NCI-H187 (cell line): ENCODE data around the gene WDR91.
A peak's percentile ranks its signal among the peaks of the same experiment; 100 is the strongest.
"Not testable (repeated sequence)": the region's sequence is repeated elsewhere in the genome, so short reads cannot be mapped to it uniquely, and the experiment has no call there.

Experiments
- DNase-seq, 2 experiments: peaks; one replicate each; lab custom pipeline; 2025; lab: John Stamatoyannopoulos, UW

WDR91 gene

DNA sequence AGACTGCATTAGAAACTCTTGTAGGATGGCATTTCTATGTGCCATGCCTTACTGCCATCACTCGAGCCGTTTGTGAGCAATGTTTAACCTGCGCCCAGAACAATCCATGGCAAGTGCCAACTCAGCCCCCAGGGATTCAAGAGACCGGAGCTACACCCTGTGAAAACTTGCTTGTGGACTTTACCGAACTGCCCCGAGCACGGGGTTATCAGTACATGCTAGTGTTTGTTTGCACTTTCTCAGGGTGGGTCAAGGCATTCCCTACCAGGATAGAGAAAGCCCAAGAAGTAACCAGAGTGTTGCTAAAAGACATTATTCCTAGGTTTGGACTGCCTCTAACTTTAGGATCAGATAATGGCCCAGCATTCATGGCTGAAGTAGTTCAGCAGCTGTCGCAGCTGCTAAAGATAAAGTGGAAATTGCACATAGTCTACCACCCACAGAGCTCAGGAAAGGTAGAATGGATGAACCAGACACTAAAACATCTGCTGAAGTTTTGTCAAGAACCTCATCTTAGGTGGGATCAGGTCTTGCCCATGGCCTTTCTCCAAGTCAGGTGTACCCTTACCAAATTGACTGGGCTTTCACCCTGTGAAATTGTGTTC lies 31.9 kb downstream of the WDR91 start:
- no peak for DNase-seq

DNA sequence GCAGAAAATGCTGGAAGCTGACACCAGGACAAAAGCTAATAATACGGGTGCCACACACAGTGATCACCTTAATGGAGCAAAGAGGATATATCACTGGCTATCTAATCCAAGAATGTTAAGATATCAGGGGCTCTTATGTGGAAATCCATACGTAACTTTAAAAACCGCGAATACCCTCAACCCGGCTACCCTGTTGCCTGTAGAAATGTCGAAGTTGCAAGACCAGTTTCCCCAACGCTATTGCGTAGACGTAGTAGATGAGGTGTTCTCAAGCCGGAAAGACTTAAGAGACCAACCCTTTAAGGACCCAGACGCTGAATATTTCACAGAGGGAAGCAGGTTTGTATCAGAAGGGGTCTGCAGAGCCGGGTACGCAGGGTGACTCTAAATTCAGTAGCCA lies 33.0 kb downstream of the WDR91 start:
- DNase-seq: no peak

DNA sequence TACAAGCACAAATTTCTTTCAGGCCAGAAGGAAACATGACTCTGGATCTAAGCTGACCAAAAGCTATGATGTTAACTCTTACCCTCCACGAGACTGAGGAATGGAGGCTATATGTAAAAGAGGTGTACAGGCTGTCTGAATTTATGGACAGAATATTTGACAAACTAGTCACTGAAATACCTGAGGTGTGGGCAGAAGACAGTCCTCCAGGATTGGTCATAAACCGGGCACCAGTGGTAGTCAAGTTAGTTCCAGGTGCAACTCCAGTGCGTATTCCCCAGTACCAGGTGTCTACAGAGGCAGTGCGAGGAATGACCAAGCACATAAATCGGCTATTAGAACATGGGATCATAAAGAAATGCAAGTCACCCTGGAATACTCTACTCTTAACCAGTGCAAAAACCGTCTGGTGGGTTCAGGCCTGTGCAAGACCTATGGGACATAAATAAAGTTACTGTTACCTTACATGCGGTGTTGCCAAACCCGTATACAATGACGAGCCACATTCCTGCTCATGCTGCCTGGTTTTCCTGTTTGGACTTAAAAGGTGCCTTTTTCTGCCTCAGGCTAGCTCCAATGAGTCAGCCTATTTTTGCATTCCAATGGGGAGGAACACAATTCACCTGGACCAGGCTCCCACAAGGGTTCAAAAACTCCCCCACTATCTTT lies 34.2 kb downstream of the WDR91 start:
- DNase-seq: no peak

DNA sequence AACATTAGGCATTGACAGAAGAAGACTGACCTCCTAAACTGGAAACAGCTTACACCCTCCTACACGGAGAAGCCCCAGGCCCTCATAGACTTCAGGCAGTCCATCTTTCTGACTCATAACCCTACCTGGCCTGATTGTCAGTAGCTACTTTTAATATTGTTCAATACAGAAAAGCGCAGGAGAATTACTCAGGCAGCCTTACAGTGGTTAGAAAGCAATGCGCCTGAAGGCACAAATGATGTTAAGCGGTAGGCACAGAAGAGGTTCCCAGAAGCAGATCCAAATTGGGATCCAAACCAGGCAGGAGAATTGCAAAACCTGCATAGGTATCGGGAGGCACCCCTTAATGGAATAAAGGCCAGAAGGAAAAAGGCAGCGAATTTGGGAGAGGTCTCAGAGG lies 35.4 kb downstream of the WDR91 start:
- no peak for DNase-seq

DNA sequence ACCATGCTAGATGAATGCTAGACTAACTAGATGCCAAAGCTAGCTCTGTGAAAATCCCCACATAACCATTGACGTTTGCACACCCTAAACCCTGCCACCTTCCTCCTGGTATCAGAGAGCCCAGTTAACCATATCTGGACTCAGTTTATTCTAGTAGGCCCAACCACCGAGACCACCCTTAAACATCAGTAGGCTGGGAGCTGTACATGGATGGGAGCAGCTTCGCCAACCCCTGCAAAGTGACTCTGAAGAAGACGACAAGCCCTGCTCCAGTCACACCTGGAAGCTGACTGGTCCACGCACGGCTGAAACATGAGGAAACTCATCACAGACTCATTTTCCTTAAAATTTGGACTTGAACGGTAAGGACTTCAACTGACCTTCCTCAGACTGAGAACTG lies 36.4 kb downstream of the WDR91 start:
- no peak for DNase-seq

DNA sequence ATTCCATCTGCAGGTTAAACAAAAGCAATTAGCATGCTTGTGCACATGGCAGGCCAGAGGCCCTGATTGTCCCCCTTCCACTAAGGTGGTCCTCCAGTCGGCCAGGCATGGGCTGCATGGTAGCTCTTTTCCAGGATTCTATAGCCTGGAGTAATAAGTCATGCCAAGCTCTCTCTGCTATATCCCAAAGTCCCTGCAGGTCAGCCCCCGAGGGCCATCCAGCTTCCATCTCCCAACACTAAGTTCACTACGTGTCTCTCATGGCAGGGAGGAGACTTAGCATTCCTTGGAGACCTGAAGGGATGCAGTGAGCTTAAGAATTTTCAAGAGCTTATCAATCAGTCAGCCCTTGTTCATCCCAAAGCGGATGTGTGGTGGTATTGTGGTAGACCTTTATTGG lies 37.4 kb downstream of the WDR91 start:
- DNase-seq: not testable (repeated sequence)

DNA sequence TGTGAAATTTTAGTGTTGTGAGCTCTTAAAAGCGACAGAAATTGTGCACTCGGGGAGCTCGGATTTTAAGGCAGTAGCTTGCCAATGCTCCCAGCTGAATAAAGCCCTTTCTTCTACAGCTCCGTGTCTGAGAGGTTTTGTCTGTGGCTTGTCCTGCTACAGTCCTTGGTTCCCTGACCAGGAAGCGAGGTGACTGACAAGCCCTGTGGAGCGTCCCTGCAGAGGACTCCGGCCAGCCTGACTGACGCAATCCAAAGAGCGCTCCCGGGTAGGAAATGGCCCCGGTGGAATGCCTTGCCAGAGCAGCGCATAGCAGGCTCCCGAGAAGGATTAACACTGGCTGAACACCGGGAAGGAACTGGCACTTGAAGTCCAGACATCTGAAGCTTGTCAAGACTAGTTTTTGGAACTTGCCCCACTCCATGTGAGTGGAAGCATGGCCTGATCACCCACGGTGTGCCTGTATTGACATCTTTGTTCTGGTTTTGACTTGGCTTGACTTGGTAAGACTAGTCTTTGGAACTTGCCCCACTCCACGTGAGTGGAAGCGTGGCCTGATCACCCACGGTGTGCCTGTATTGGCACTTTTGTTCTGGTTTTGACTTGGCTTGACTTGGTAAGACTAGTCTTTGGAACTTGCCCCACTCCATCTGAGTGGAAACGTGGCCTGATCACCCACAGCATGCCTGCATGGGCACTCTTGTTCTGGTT lies 39.6 kb downstream of the WDR91 start:
- DNase-seq: not testable (repeated sequence)

DNA sequence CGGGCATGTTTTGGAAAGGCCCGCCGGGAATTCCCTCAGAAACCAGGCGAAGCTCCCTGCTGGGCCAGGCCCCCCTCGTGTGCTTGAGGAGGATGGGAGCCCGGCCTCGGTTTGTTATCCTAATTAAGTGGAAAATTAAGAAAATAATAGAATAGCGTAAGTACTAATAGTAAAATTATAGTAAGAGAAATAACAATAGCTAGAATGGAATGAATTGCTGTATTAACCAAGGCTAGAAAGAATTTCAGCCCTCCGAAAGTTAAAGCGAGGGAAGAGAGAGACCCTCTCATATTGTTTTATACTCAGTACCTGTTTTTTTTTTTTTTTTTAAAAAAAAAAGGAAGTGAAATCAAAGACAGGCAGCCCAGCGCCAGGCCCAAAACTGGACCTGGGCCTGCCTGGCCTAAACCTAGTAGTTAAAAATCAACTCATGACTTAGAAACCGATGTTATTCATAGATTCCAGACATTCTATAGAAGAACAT lies 40.3 kb downstream of the WDR91 start:
- not testable (repeated sequence) for DNase-seq

DNA sequence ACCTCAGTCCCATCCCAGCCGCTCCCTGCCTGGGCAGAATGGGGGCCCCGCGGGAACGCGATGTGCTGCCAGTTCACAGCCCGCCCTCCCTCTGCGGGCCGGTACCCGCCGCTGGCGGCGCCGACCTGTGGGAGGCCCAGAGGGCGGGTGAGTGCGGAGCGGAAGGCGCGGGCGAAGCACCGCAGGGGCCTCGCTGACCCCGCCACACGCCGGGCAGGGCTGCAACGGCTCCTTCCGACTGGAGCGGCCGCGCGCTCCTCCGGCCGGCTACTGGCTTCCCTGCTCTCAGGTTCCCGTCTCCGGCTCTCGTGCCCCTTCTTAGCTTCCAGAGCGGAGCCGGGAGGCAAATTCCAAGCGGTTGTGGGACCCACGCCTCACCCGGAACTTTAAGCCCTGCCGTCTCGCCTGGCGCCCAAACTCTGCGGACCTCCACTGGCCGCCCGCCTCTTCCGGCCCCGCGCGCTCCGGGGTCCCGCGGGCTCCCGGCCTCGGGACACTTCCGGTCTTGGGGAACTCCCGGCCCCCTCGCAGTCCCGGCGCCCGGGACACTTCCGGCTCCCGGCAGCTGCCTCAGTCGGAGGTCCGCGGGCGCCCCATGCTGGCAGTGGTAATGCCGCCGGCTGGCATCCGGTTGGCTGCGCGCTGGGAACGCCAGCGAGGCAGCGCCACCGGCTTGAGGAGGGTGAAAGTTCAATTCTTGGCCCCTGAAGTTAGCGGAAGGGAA lies 40.9 kb downstream of the WDR91 start, which contains the start of gene CYREN:
Gene CYREN, minus strand, starts transcription at position 434 of the 724 bp plus-strand sequence. CDS start 1,785 bp downstream, outside the sequence.
- DNase-seq: peak; percentile 82 to 93

DNA sequence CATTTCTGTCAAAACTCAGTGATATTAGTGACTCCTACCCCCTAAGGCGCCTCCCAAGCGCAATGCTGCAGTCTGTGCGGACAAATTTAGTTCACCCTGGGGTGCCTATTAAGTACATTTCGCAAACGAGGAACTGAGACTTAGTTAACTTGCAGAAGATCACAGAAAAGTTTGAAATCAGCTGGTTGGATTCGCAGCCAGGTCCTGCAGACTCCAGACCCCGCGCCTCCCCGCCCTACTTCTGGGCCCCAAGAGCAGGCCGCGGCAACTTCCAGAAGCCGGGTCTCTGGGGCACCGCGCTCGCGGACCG lies 41.4 kb downstream of the WDR91 start:
- DNase-seq: no peak

DNA sequence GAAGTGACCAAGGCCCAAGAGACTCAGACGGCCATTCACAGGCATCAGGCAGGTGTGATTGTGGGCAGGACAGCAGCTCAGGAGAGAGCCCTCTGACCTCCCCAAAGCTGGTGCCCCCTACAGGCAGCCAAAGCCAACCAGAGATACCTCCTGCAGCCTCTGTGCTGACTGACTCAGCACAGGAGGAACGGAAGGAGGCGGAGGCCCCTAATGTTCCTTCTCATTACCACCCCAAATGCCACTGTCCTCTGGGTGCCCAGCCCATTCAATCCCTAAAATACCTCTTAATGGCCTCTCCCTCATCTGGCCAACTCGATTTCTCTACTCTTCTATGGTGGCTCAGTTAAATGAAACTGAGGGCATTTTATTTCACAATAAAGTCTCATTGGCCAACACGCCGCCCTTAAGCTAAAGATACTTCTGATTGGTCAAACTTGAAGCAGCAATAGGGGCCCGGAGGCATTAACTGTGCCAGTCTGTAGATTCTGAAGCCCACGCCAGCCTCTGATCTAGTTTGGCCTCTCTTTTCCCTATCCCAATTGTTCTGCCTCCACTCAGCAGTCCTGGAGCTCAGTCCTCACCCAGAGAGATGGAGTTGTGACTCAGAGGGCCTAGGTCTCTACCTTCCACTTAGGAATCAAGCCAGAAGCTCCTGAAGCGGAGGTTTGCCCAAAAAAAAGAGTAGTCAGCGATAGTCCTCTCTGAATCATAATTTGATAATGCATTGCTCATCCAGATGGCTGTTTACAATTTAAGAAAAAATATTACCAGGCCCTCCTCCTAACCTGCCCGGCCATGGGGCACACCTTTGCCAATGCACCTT lies 42.0 kb downstream of the WDR91 start:
- DNase-seq: no peak

DNA sequence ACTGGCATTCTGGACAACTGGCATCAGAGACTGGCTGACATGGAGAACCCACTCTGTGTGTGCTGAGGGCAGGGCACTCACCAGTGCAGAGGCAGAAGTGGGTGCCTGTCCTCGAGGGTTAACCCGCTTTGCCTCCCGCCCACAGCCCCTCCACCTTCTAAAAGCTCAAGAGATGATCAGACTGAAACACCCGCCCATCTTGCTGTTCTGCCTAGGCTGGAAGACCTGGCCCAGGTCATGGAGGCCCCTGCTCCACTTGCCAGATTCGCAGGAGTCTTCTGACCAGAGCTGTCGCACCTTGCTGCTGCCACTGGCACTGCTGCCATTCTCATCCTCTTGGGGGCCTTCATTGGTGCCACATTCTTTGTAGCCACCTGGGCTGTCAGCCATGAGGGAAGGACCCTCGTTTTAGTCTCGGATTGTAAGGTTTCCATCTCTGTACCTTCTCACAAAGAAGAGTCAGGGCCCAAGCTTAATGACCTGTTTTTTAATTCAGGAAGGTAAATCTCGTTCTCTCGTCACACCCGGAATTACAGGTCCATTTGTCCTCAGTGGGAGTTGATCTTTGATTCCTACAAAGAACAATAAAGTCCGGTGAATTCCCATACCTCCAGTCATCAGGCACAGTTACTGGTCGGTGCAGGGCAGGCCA lies 42.7 kb downstream of the WDR91 start:
- no peak for DNase-seq

DNA sequence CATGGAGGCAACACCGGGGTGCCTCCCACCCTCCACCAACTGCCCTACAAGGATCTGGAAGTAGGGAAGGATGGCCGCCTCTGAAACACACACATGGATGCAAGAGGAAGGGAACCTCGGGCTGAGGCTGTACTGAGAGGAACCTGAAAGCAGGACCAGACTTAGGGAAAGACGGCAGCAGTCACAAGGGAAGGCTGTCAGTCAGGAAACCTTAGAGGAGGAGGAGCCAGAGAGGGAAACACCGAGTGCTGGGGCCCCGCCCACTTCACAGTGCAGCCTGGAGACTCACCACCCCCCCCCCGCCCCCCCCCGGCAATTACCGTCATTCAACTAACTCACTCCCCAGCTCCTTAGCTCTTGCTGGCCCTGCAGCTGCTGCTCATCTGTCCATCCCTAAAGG lies 43.3 kb downstream of the WDR91 start:
- DNase-seq: no peak

DNA sequence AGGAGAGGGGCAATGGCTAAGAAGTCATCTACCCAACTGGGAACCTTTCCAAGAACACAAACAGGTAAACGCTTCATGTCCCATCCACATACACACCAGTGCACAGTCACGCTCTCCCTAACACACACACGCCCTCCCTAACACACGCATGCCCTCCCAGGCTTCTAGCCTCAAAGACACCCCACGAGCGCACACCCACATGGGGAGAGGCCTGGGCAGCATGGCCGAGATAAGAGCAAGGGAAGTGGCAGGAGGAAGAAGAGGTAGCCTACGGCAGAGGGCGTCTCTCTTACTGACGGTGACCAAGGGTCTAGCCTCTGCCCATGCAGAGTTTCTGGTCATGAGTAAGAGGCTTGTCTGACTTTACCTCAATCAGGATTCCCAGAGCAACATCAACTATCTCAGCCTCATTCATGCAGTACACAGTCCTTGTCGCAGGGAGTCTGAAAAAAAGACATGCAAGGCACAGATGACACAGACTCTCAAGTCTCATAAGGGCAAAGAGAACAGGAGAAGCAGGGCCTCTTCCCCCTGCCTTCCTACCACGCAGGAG lies 43.9 kb downstream of the WDR91 start:
- DNase-seq: no peak

DNA sequence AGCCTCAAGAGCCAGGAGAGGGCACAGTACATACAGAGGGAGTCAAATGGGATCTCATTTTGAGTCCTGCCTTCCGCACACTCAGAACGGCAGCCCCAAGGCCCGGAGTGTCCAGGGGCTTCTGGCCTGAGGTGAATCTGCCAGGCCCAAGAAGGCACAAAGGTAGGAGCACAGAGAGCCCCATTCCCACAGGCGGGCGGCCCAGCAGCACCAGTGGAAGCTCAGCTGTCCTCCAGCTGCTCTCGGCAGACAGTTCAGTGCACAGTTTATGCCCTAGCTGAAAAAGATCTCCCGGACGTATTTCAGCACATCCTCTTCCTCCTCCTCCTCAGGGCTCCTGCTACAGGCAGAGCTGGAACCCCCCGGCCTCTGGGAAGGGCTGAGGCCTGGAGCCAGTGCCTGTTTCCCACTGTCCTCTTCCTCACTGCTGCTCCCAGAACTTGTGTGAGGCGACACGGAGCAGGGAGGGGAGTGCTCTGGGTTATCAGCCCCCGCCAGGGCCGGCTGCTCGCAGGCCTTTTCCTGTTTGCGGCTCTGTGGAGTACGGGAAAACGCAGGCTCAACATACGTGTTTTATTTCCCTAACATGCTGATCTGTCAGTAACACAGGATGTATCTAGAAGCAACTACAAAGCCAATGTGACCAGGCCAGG lies 44.9 kb downstream of the WDR91 start:
- DNase-seq: no peak

DNA sequence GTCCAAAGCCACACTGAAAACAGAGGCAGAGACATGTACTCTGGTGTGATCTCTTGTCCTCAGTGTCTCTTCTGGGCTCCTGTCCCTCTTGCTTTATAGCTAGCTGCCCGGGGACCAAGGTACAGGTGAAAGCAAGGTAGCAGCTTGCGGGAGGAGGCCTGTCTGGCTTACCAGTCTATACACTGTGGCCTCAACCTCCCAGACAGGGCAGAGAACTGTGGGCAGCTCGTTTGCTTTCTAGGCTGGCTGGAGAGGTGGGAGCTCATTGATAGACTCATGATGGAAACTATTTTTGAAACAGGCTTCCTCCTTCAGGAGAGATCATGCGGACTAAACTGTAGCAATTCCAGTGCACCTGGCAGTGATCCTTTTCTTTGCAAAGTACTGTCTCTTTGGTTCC lies 45.5 kb downstream of the WDR91 start:
- DNase-seq: no peak

DNA sequence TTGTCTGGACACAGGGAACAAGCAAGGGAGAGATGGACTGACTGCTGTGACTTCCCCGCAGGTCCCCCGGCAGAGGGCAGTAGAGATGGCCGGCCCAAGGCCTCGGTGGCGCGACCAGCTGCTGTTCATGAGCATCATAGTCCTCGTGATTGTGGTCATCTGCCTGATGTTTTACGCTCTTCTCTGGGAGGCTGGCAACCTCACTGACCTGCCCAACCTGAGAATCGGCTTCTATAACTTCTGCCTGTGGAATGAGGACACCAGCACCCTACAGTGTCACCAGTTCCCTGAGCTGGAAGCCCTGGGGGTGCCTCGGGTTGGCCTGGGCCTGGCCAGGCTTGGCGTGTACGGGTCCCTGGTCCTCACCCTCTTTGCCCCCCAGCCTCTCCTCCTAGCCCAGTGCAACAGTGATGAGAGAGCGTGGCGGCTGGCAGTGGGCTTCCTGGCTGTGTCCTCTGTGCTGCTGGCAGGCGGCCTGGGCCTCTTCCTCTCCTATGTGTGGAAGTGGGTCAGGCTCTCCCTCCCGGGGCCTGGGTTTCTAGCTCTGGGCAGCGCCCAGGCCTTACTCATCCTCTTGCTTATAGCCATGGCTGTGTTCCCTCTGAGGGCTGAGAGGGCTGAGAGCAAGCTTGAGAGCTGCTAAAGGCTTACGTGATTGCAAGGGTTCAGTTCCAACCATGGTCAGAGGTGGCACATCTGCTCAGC lies 46.8 kb downstream of the WDR91 start:
- DNase-seq: no peak

DNA sequence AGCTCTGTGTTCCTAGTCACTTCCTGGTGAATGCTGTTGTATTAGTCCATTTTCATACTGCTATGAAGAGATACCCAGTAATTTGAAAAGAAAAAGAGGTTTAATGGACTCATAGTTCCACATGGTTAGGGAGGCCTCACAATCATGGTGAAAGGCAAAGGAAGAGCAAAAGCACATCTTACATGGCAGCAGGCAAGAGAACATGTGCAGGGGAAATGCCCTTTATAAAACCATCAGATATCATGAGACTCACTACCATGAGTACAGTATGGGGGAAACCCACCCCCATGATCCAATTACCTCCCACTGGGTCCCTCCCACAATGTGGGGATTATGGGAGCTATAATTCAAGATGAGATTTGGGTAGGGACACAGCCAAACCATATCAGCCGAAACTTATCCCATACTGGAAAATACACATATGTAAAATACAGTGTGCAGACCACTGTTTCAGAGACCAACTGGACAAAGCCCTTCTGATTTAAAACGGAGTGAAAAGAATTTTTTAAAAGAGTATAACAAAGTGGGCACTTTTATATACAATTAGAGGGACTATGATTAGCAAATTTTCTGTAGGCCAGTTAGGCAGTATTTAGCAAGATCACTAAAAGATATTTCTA lies 48.8 kb downstream of the WDR91 start:
- no peak for DNase-seq

DNA sequence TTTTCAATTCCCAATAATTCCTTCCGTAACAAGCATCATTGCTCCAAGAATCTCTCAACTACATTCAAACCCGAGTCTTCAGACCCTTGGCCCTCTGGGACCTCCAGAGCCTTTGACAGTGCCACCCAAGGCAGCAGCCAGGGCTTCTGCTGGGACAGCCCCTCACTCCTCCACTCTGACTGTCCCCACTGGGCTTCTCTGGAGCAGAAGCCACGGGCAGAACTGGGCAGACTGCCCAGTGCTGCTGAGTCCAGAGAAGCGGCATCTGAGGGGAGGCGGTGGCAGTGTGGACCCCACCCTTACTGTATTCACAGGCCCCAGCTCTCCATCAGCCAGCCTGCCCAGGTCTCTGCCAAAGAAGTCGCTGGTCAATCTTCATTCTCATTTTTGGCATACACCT lies 49.7 kb downstream of the WDR91 start:
- DNase-seq: no peak
